ENCODE data around the gene TOR1AIP2.

Gene TOR1AIP2

GRCh38 chr1:179825798-179826460 lies 51.7 kb downstream of the TOR1AIP2 start:
- no peak for DNase-seq (ENCODE audit: low read depth in 2 of 2)

- DNase-seq (ENCODE audit: low read depth in 2 of 2) = no peak
Observed at GRCh38 chr1:179825206-179825605, 52.4 kb downstream of the TOR1AIP2 start.

GRCh38 chr1:179824265-179824664 lies 53.3 kb downstream of the TOR1AIP2 start:
- no peak for DNase-seq (ENCODE audit: low read depth in 2 of 2)

- no peak for DNase-seq (ENCODE audit: low read depth in 2 of 2)
Observed at GRCh38 chr1:179823693-179824092, 53.9 kb downstream of the TOR1AIP2 start.

- DNase-seq (ENCODE audit: low read depth in 2 of 2) = no peak
Observed at GRCh38 chr1:179822065-179822464, 55.5 kb downstream of the TOR1AIP2 start.

- no peak for DNase-seq (ENCODE audit: low read depth in 2 of 2)
Observed at GRCh38 chr1:179821524-179821923, 56.1 kb downstream of the TOR1AIP2 start.

GRCh38 chr1:179820226-179820970 lies 57.2 kb downstream of the TOR1AIP2 start:
- DNase-seq (ENCODE audit: low read depth in 2 of 2) = no peak

- no peak for DNase-seq (ENCODE audit: low read depth in 2 of 2)
Observed at GRCh38 chr1:179818743-179819173, 58.8 kb downstream of the TOR1AIP2 start.

- no peak for DNase-seq (ENCODE audit: low read depth in 2 of 2)
Observed at GRCh38 chr1:179818260-179818659, 59.3 kb downstream of the TOR1AIP2 start.

GRCh38 chr1:179817789-179818188 lies 59.8 kb downstream of the TOR1AIP2 start:
- DNase-seq (ENCODE audit: low read depth in 2 of 2) = no peak

- no peak for DNase-seq (ENCODE audit: low read depth in 2 of 2)
Observed at GRCh38 chr1:179817056-179817455, 60.5 kb downstream of the TOR1AIP2 start.

- no peak for DNase-seq (ENCODE audit: low read depth in 2 of 2)
Observed at GRCh38 chr1:179816196-179816960, 61.2 kb downstream of the TOR1AIP2 start.

- no peak for DNase-seq (ENCODE audit: low read depth in 2 of 2)
Observed at GRCh38 chr1:179815641-179816040, 62.0 kb downstream of the TOR1AIP2 start.

GRCh38 chr1:179814546-179814838 lies 63.1 kb downstream of the TOR1AIP2 start:
- no peak for DNase-seq (ENCODE audit: low read depth in 2 of 2)

- no peak for DNase-seq (ENCODE audit: low read depth in 2 of 2)
Observed at GRCh38 chr1:179813626-179814545, 63.7 kb downstream of the TOR1AIP2 start.

GRCh38 chr1:179812501-179813292 lies 64.9 kb downstream of the TOR1AIP2 start:
- DNase-seq (ENCODE audit: low read depth in 2 of 2) = no peak

GRCh38 chr1:179810367-179810715 lies 67.3 kb downstream of the TOR1AIP2 start:
- DNase-seq (ENCODE audit: low read depth in 2 of 2) = no peak

- DNase-seq (ENCODE audit: low read depth in 2 of 2) = peak; percentile 26 to 32
Observed at GRCh38 chr1:179809506-179810366, 67.9 kb downstream of the TOR1AIP2 start.

GRCh38 chr1:179808503-179808902 lies 69.1 kb downstream of the TOR1AIP2 start:
- DNase-seq (ENCODE audit: low read depth in 2 of 2) = no peak

Measured in stimulated activated CD8-positive, alpha-beta memory T cell treated with anti-CD3 and anti-CD28 coated beads, Interleukin-15, amount 100 ng/mL, for 4 hours (primary cell).